T-helper 2 cell (primary cell): ENCODE results near the gene ADM2.

Experiments
- DNase-seq, 5 experiments: peaks; one replicate each; pipeline versions ENCODE4 v3.0.0 to v3.0.0-alpha.2; 2012 to 2022

Gene ADM2

DNA sequence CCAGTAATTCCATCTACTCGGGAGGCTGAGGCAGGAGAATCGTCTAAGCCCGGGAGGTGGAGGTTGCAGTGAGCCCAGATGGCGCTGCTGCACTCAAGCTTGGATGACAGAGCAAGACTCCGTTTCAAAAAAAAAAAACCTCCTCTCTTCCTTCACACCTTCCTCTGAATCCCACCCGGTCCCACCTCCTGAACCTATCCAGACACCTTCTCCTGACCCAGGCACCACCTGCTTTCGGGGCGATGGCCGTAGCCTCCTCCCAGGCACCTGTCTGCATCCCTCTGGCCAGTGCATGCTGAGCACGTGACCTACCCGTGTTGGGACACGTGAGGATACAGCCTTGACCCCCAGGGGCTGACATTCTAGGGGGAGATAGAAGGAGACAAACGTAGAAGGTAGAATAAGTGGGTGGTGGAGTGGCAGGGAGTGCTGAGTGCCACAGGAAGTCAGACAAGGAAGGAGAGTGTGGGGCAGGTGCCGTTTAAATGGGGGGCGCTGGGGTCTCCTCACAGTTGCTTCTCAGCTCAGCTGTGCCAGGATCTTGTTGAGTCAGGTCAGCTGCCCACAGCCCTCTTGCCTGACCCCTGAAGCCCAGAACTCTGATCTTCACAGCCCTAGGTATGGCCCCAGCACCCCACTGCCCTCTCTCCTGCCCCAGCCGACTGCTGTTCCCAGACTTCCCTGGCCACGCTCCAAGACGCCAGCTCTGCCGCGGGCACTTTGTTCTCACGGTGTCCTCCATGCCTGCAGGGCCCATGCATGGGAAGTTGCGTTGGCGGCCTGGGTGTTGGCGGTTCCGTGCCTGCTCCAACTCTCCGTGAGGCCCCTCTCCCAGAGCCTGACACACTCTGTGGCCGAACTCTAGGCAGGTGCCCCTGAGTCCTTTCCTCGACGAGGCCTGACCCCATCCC lies 4.1 kb downstream of the ADM2 start:
- no peak for DNase-seq

DNA sequence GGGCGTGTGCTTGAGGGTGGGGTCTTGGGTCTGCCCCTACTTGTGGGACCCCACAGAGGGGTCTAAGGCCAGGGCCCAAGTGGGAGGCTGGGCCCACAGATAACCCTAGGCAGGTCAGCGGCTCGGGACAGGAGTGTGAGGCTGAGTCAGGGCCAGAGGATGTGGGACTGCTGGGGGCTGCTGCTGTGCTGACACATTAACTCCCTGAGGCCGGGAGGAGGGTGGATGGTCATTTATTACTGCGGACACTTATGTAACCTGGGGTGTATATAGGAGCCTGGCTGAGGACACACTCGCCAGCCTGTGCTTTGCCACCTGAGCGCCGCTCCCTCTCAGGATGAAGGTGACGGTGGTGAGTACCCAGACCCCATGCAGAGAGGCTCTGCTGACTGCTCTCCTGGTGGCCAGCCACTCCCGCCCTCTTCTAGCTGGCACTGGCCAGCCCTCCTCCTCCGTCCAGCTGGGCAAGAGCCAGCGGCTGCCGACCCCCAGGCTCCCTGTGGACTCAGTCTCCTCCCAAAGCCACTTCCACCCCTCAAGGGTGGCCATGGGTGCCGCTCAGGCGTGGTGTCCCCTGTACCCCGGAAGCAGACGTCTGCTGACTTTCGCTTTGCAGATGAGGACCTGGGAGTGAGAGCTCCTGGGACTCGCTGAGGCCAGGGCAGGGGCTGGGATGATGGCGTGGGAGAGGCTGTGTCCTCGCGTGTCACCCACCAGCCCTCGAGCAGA lies 5.4 kb downstream of the ADM2 start, which contains the start of gene MIOX:
Gene MIOX, plus strand, starts transcription at position 299 of the 729 bp plus-strand sequence. Its CDS starts 39 bp downstream, at position 338.
- no peak for DNase-seq

DNA sequence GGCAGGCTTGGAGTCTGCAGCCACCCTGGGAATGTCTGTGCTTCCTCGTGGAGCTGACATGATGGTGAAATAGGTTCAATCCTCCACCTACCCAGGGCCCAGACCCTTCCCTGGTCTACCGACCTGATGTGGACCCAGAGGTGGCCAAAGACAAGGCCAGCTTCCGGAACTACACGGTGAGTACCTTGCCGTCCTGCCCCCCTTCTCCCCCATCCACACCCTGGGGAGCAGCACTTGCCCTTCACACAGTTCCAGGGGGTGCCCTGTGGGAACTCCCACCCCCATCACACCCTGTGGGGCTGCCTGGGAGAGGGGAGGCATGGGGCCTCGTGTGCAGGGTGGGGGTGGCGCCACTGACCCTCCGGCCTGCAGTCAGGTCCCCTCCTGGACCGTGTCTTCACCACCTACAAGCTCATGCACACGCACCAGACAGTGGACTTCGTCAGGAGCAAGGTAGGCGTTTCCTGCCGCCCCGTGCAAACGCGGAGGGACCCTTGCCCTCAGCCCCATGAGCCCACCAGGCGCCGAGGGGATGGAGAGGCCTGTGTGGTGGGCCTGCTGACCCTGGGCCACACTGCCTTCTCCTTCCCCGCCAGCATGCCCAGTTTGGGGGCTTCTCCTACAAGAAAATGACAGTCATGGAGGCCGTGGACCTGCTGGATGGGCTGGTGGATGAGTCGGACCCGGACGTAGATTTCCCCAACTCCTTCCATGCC lies 6.1 kb downstream of the ADM2 start:
- DNase-seq = no peak

DNA sequence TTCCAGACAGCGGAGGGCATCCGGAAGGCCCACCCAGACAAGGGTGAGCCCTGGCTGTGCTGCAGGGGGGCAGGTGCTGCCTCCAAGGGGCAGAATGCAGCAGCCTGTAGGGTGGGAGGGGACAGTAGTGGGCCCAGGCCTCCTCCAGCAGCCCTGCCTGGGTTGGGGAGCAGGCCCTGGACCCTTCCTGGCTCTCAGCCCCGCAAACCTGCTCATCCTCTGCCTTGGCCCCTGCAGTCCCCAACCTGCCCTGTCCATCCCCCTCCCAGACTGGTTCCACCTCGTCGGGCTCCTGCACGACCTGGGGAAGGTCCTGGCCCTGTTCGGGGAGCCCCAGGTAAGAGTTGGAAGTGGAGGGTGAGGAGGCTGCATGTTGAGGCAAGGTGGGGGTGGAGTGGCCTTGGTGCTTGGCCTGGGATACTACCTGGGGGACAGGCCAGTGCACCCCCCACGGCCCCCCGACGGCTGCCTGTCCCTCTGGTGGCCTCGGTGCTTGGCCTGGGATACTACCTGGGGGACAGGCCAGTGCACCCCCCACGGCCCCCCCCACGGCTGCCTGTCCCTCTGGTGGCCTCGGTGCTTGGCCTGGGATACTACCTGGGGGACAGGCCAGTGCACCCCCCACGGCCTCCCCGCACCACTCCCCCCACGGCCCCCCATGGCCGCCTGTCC lies 6.8 kb downstream of the ADM2 start:
- no peak for DNase-seq

GRCh38 chr22:50488886-50489285 lies 7.5 kb downstream of the ADM2 start:
- DNase-seq = no peak

DNA sequence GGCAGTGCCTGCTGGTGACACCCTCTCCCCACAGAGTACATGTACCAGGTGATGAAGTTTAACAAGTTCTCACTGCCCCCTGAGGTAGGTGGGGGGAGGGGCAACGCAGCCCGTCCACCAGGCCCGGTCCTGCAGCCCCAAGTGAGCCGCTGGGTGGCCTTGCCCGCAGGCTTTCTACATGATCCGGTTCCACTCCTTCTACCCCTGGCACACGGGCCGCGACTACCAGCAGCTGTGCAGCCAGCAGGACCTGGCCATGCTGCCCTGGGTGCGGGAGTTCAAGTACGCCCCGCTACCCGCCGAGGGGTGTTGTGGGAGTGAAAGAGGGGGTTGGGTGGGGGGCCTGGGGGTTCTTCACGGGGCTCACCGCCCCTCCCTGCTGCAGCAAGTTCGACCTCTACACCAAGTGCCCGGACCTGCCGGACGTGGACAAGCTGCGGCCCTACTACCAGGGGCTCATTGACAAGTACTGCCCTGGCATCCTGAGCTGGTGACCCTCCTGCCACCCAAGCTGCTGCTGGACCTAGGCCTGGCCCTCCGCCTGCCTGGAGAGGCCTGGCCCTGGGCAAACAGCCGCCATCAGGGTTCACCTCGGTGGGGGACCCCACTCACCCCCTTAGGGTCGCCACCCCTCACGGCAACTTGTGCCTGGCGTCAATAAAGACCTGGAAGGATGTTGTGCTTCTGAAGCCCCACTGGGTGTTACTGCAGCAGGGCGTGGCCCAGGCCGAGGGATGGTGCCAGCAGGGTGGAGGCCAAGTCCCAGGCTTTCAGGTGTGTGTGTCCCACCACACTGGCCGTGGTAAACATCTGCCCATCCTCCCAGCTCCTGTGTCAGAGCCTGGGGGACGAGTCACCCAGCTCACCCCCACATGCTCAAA lies 8.3 kb downstream of the ADM2 start:
- DNase-seq = no peak

GRCh38 chr22:50490531-50491308 lies 9.4 kb downstream of the ADM2 start:
- DNase-seq = no peak

GRCh38 chr22:50497093-50497492 lies 15.8 kb downstream of the ADM2 start:
- no peak for DNase-seq

DNA sequence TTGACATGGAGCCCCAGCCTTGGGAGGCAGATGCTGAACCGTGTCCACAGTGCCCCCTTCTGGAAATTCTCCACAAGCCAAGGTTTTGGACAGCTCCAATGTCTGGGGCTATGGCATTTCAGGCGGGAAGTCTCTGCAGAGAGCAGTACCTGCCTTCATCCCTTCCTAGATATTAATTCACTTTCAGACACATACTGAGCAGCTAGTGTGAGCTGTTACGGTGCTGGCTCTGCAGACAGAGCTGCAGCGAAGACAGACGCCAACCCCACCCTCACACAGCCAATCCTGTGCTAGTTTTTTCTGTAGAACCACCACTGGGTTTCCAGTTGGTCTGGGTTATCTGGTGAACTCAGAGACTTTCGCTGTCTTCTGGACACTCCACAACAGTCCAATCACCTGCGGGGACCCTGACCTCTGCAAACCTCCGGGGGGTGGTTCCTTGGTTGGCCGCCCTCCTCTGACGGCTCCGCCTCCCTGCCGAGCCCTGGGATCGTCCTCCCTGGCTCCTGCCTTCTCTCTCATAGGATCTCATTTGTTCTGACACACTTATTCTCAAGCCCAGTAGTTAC lies 17.1 kb downstream of the ADM2 start:
- DNase-seq = peak in 4 of 5 experiments; percentile 41 to 70 (median 50)

- DNase-seq = no peak
Observed at GRCh38 chr22:50500452-50500851, 19.1 kb downstream of the ADM2 start.

DNA sequence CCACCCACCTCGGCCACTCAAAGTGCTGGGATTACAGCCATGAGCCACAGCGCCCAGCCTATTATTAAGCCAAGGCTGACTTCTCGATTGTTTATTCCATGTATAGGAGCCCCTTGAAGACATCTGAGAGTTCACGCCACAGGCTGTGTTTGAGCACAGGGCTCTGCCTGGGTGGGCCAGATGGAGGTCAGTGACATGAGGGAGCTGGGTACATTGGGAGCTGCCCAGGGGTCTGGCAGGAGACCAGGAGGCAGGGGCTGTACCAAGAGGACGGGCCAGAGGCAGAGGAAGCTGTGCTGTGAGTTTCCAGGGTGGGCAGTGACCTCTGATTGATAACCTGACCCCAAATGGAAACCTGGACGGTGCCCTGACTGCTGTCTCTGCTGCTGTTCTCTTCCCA lies 20.8 kb downstream of the ADM2 start:
- no peak for DNase-seq

GRCh38 chr22:50502628-50503474 lies 21.5 kb downstream of the ADM2 start:
- no peak for DNase-seq

DNA sequence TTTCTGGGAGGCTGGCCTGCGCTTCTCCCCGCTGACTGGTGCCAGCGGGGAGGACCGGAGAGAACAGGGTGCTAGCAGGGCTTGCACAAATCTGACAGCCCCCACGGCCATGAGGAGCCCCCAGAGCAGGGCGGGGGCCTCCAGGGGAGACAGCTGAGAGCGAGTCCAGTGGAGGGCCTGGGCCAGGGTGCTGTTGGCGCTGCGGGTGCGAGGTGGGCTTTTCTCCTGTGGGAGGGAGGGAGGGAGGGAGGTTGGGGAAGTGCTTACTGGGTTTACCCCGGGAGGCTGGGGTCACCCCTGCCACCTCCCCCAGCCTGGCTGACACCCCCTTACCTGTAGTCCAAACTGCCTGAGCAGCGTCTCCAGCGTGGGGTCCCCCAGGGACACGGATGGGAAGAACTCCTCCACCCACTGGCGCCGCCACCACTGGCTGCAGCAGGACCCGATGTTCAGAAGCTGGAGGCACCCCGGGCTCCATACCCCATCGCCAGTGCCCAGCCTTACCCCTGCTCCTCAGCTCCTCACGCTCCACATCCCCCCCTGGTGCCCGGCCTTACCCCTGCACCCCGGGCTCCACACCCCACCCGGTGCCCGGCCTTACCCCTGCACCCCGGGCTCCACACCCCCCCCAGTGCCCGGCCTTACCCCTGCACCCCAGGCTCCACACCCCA lies 22.3 kb downstream of the ADM2 start:
- DNase-seq = no peak

DNA sequence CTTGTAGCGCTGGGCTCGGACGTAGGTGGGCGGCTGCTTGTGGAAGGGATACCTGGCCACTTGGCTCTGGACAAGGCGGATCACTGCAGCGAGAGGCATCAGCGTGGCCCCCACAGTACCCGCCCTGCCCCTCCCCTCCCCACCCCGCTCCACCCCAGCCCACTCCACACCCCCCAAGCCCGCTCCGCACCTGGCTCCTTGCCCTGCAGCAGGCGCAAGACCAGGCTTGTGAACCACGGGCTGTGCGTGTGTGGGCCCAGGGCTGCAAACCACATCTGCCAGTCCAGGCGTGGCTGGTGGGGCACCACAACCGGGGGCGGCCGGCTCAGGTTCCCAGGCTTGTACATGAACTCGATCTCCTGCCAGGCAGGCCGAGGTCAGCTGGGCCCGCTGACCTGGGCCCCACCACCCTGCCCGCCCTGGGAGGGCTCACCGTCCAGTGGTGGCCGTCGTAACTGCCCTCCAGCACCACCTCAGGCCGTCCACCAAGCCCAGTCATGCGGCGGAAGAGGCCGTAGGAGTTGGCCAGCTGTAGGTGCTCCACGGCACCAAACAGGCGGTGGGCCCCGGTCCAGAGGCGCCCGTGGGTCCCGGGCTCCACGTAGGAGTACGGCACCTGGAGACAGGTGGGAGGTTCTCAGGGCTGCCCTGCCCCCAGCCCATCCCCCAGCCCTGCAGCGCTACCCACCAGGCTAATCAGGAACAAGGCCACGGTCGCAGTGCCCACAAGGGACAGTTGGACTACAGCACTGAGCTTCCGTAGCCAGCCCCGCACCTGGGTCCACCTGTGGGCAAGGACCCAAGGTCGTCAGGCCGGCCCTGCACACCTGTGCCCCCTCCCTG lies 23.2 kb downstream of the ADM2 start:
- no peak for DNase-seq

DNA sequence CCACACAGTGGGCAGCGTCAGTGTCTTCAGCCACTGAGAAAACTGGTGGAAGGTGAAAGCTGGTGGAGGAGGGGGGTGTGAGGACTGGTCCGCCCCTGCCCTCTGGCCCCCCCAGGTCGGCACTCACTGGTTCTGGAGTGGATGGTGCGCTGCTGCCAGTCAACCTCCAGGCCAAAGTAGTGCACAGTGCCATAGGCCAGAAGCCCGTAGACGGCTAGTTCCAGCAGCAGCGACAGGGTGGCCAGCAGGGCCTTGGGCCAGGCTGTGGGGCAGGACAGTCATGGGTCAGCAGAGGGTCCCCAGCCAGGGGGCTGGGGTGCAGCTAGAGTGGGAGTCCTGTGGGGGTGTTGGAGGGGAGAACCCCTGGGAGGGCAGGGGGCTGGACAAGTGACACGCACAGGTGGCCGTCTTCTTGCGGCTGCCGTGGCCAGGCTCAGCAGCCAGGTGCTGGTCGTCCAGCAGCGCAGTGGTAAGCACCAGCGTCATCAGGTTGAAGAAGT lies 24.0 kb downstream of the ADM2 start:
- no peak for DNase-seq

DNA sequence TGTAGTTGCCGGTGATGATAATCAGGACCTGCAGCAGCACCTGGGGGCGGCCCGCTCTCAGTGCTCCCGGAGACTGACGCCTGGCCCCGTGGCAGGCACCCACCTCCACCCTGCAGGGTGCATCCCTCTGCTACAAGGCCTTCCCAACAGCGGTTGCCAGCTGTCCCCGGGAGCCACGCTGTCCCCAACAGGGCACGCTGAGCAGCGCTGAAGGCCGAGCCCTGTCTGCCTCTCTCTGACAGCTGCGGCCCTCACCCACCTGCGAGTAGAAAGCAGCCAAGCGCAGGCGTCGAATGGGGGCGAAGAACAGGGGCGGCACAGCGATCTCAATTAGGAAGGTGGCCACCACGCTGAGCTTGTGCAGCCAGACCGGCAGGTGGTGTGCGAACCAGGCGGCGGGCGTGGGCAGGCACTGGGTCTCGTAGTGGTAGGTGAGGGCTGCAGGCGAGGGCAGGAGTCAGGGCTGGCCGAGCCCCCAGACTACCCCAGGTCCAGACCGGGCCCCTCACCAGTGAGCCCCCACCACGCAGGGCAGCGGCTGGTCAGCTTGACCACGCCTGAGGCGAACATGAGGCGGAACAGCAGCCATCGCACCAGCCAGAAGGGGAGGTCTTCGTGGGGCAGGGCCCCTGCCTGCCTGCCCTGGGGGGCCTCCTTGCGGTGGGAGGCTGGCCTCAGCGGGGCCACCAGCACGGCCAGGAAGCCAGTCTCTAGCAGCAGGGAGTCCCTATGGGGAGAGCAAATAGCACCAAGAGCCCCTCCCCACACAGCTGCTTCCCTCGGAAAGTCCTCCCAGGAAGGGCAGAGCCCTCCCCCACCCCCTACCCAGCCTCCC lies 24.6 kb downstream of the ADM2 start:
- no peak for DNase-seq
